NCI-H1436 treated with DMSO at 0.1 percent for 48 hours (cell line): ENCODE measurements around the gene HERC3.

ENCODE experiments used
- DNase-seq: peaks from one replicate; lab custom pipeline; 2025; lab: John Stamatoyannopoulos, UW

HERC3 gene

DNA sequence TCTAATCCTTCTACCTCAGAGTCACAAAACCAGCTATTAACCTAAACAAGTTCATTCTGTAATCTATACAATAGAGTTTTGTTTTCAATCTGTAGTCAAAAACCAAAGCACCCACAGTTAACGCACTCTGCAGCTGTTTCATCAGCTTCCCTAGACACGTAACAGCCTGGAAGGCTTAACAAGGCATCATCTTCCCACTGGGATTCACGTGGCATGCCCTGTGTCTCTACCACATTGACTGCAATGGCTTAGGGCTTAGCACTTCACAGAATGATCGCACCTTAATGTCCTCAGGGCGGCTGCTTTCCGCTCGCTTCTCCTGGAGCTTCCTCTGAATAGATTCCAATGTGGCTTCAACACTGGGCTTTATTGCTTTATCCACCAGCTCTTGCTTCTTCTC, 155.1 kb downstream of the HERC3 start:
- DNase-seq: no peak

DNA sequence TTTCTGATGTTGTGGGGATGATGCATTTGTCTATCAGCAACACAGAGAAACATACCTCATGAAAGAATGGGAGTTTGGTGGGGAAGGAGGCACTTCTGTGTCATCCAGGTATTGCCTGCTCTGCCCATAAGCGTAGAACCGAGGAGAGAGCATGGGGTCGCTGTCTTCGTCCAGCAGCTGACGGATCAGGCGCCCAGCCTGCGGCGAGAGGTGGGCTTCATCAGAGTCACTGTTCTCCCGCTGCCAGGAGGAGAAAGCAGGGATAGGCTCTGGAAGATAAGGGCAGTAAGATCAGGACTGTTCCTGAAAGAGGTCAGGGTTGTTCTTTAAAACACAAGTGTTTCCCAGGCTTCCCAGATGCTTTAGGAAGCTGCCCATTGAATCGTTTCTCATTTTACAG, 158.1 kb downstream of the HERC3 start:
- DNase-seq: no peak

DNA sequence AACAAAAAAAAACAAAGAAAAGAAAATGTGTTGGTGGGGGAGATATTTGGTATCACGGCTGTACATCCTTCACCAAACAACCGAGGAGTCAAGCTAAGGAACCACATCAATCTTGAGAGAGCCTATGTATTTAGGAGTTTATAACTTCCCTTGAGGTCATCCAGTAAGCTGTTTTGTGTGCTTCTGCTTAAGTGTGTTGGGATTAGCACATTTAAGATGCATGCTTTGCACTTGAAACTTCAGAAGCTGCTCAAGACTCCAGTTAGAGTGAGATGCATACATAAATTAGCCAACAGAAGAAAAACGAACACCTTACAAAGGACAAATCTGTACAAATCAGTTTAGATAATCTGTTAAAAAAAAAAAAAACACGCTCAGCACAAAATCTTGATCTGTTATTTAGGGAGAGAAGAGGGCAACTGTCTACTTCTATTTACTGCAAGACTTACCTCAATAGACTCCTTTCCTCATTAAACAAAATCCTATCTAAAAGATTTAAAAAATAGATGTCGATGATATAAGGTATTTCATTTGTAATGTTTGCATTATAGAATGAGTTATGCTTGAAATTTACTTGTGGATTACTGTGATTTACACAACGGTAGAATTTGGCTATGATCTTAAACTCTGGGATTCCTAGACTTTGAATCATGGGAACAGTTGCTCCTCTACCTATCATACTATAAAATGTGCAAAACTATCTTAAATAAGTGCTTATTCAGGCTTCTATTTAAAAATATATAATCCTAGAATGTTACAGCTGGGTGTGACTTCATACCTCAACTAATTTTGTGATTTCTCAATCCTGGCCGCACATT, 159.2 kb downstream of the HERC3 start:
- no peak for DNase-seq

DNA sequence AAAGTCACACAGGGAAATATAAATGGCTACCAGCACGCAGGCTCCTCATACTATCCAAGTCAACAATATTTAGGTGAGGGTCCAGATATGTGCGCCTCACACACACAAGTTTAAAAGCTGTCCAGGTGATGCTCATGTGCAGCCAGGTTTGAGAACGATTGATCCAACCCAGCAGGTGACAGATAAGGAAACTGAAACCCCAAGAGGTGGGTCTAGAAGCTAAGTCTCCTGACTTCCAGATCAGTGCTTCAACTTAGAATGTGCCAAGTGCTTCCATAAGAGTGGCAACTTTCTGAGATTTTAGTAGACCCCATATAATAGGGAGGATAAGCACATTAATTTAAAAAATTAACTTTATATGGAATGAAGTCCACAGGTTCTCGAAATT, 159.8 kb downstream of the HERC3 start:
- no peak for DNase-seq

DNA sequence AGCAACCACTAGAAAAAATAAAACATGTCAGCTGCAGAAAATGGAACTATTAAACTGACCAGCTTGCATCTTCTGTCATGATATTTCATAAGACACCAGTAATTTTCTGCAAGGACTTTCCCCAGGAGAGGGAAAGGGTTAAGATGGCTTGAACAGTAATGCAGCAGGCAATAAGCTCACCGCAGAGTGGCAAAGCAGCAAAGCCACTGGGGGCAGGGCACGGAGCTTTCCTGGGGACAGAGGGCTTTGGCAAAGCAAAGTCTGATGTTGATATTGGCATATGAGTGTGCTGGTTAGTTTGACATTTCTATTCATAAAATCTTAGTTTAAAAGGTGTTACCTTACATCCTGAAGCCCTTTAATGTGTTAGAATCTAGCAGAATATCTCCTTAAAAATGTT, 160.5 kb downstream of the HERC3 start:
- no peak for DNase-seq

DNA sequence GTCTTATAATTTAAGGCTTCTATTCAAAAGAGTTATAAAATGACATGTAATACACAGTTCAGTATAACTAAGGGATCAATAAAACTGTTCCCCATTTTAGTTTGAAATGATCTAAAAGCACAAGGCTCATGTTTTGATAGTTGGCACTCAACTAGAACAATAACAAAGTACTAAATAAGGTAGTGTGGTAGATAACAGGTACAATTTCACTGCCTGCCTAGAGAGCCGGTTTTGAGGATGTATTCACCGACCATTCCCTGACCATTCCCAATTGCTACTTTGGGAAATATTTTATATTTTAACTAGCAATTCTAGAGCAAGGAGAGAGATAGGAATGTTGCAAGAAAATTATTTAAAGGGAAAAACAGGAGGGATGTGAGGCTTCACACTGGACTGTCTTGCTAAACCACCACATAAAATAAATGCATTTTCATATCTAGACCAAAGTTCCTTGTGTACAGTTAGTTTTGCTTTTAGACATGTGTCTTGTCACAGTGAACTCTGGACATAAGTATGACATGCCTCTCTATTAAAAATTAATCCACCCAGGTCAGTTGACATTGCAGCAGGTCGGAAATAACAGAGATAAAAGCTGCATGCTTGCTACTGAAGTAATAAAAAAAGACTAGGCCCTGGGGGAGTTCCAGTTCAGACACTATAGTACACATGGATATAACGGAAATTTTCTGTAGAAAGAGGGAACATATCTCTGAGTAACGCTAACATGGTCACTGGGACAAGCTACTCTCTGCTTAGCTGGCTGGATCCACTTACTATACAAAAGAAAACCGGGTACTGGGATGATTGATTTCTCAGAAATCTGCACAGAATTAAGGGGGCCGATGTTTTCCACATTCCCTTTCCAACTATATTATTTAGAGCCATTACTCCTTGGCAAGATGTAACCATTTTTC, 161.6 kb downstream of the HERC3 start:
- DNase-seq: no peak

GRCh38 chr4:88754796-88755195, 162.5 kb downstream of the HERC3 start:
- DNase-seq: no peak

GRCh38 chr4:88755454-88755853, 163.2 kb downstream of the HERC3 start:
- no peak for DNase-seq

DNA sequence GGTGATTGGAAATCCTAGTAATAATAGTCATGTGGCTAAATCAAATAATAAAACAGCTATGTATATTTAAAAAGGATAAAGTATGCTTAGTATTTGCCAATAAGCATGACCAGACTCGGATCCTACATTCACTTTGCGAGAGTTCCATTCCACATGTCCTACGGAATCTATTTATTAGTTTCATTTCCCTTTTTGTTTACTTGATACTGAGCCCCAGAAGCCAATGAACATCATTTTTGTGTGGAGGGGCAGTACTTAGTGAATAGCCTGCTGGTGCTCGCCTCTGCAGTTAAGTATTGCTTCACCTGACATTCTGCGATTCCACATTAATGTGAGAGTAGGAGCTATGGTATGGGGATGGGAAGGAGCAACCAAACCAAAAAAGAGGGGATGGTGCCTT, 163.9 kb downstream of the HERC3 start:
- DNase-seq: no peak

DNA sequence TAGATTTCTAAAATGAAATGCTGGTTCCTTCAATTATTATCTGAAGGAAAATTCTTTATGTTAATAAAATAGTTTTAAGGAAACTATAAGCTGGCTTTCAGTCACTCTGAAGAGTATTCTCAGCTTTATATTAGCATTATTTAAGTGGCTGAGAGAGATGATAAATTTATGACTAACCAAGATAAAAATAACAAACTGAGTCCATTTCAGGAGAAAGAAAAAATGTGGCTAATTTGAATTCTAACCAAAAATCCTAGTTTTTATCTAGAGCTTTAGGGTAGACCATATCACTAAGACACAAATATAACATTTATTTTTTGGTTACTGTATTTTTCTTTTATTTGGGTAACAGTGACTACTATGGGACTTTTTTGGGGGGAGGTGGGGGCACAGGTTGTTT, 164.8 kb downstream of the HERC3 start:
- DNase-seq: no peak

DNA sequence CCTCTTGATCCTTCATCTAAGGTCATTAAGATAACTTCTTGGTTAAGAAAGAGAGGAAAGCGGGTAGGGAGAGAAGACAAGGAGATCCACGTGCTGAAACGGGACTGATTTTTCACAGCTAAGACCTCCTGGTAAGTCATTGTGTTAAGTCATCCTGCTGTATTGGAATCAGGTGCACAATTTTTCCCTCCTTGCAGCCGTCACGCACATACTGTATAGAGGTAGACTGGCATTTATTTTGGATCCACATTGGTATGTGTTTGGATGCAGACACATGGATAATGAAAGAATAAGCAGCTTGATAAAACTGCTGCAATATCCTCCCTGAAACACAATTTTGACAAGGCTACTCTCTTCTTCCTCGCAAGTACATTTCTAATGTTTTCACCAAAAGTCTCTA, 165.5 kb downstream of the HERC3 start:
- DNase-seq: no peak
